Stimulated activated CD4-positive, alpha-beta T cell treated with anti-CD3 and anti-CD28 coated beads, TNF-alpha, amount 100 ng/mL, for 24 hours (primary cell): ENCODE data around the gene SNX4.
"Not testable (repeated sequence)": the region's sequence is repeated elsewhere in the genome, so short reads cannot be mapped to it uniquely, and the experiment has no call there.

Experiments used
- DNase-seq, 3 experiments: peaks; one replicate each; pipeline ENCODE4 v3.0.0-alpha.2; 2020; ENCODE audit warnings: low read depth in 3 of 3

The SNX4 gene

GRCh38 chr3:125519678-125520562 lies at the start of gene SNX4:
Gene SNX4, minus strand, starts transcription at chr3:125520202. Its CDS starts 30 bp downstream, at chr3:125520172.
- peak; percentile 70 to 85 (median 77) for DNase-seq

GRCh38 chr3:125556314-125556713 lies 36.3 kb upstream of the SNX4 start:
- no peak for DNase-seq

GRCh38 chr3:125552401-125552800 lies 32.4 kb upstream of the SNX4 start:
- no peak for DNase-seq

- DNase-seq: no peak
Observed at GRCh38 chr3:125528920-125529319, 8.9 kb upstream of the SNX4 start.

- no peak for DNase-seq
Observed at GRCh38 chr3:125525153-125525552, 5.2 kb upstream of the SNX4 start.

- DNase-seq: not testable (repeated sequence)
Observed at GRCh38 chr3:125520563-125520919, 539 bp upstream of the SNX4 start.

GRCh38 chr3:125515421-125515820 lies 4.6 kb downstream of the SNX4 start:
- DNase-seq: no peak

- DNase-seq: no peak
Observed at GRCh38 chr3:125513490-125514115, 6.4 kb downstream of the SNX4 start.

DNA sequence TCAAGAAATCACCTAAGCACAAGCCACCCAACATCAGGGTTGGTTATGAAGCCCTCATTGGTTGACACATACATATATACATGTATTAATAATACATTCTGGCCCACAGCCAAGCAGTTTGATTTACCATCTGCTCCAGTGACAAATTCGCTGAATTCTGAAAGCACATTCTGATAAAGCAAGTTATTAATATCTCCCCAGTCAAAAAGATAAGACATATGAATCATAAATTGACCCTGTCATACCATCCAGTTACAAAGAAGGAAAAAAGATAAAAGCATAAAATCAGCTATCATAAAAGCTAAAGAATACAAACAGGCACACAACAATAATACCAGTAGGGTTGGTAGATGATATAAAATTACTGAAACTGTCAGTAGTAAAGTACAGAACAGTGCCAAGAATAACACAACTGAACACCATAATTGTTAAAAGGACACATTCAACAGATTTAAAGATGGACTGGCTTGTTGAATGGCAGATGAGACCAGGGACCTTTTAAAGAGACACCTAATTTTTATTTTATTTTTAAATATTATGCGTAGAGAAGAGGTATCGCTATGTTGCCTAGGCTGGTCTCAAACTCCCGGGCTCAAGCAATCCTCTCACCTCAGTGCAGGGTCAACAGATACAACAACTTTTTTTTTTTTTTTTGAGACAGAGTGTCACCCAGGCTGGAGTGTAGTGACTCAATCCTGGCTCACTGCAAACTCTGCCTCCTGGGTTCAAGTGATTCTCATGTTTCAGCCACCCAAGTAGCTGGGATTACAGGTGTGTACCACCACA lies 7.7 kb downstream of the SNX4 start:
- DNase-seq: peak in 2 of 3 experiments; percentile 19 to 37

DNA sequence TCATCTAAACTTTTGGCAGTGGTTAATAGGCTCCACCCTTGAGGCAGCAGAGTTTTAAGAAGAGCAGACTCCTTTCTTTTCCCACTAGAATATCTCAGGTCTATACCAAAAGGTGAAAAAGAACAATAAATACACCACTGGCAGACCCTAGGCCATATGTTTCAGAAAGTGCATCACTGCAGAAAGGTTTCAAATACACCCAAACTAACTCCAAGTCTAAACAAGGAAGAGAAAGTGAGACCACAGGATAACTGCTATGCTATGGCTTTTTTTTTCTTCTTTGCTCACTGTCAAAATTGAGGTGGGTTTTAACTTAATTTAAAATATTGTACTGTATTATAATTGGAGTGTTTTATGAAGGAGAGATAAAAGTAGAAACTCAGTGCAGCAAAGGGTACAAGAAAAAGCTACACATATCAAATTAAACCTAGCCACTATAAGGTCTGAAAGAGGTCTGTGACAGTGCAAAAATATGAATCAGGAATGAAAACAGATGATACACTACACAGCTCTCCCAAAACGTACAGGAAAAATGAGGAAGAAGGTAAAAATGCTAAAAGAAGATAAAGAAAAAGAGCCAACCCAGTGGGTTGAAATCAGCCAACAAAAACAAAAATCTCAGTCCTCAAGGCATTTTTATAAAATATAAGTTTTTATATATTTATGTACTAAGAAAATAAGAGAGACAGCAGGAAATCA lies 8.4 kb downstream of the SNX4 start:
- no peak for DNase-seq

GRCh38 chr3:125507128-125507527 lies 12.9 kb downstream of the SNX4 start:
- no peak for DNase-seq

DNA sequence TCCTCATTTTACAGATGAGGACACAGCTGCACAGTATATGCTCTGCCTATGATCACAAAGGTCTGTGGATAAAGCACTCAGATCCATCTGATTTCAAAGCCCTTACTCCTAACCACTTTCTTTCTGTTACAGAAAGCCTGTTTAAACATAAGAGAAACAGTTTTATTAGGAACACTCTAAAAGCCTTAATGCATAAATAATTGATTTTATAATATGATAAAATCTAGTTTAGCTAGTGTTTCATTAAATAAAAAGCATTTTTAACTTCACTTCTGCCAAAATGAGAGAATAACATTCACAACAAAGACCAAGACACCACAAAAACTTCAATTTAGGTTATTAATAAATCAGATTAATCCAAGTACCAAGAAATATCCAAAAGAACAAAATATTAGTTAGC lies 21.4 kb downstream of the SNX4 start:
- DNase-seq: no peak

DNA sequence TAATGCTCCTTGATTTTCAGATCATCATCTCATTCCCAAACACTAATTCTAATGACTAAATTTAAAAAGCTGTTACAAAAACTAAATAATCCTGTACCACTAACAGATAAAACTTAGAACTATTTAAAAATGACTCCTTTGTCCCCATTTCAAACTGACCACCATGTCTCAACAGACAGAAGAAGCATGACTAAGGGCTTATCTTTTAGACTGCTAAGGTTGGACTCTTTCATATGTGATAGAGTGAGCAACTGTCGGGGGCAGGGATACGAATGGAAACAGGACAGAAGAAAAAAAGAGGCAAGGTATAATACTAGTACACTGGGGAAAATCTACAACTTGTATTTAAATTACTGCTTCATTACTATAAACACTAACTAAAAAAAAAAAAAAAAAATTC lies 23.3 kb downstream of the SNX4 start:
- DNase-seq: no peak

DNA sequence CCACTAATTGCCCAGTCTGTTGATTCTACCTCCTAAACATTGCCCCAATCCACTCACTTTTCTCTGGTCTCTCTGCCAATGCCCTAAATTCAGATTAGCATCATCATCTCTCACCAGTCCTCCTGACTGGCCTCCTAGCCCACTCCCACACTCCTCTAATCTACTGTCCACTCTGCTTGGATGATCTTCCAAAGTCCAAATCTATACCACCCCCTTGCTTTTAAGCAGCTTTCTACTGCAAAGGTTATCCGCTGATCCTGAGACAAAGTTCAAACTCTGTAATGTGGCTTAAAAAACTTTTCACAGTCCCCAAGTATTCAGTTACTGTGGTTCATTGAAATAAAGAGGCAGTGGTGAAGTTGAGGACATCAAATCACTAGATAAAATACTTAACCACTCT lies 37.6 kb downstream of the SNX4 start:
- no peak for DNase-seq

GRCh38 chr3:125481786-125482185 lies 38.2 kb downstream of the SNX4 start:
- DNase-seq: no peak

DNA sequence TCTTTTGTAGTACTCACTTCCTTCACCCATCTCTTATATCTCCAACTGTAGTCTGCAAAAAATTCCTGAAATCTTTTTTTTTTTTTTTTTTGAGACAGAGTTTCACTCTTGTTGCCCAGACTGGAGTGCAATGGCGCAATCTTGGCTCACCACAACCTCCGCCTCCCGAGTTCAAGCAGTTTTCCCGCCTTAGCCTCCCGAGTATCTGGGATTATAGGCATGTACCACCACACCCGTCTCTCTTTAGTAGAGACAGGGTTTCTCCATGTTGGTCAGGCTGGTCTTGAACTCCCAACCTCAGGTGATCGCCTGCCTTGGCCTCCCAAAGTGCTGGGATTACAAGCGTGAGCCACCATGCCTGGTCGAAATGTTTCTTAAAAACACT lies 38.6 kb downstream of the SNX4 start:
- not testable (repeated sequence) for DNase-seq

GRCh38 chr3:125480656-125481374 lies 39.2 kb downstream of the SNX4 start:
- DNase-seq: no peak

DNA sequence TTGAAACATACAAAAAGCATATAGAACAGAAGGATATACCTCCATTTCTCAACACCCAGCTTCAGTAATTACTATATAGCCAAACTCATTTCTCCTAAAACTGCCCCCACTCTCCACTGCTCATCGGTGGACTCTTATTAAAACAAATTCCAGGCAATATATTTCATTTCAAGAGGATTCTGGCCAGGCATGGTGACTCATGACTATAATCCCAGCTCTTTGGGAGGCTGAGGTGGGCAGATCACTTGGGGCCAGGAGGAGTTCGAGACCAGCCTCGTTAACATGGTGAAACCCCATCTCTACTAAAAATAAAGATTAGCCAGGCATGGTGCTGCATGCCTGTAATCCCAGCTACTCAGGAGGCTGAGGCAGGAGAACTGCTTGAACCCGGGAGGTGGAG lies 40.9 kb downstream of the SNX4 start:
- no peak for DNase-seq

DNA sequence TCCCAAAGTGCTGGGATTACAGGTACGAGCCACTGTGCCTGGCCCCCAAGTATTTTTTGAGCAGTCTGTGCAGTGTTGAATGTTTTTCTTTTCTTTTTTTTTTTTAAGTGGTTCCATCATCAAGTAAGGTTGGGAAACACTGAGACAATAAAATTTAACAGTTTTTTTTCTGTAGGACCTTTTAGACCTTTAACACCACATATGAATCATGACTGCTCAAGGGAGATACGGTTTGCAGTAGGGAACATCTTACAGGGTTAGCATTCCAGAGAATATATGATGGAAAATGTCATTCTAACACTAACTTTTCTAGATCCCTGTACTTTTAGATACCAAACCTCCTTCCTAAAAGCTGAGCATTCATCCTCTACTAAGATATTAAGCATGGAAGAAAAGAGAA lies 41.7 kb downstream of the SNX4 start:
- DNase-seq: no peak

- no peak for DNase-seq
Observed at GRCh38 chr3:125477701-125478100, 42.3 kb downstream of the SNX4 start.

DNA sequence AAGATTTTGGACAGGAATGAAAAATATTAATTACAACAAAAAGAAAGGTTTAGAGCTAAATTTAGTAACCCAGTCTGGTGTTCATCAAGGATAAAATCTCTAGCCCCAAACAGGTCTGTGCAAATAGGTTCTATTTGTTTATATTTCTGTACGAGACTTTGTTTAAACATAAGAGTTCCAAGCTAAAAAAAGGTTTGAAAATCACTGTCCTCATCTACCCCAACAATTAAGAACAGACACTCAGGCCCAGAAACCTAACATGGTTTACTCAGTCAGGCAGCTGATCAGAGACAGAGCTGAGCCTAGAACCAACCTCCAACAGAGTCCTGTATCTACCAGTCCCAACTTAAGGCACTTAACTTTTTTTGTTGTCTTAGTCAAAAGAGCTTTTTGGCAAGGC lies 49.3 kb downstream of the SNX4 start:
- DNase-seq: no peak
